Measurements from ENCODE around the gene MZT2A.
"Not testable (repeated sequence)": the region's sequence is repeated elsewhere in the genome, so short reads cannot be mapped to it uniquely, and the experiment has no call there.

Gene MZT2A

DNA sequence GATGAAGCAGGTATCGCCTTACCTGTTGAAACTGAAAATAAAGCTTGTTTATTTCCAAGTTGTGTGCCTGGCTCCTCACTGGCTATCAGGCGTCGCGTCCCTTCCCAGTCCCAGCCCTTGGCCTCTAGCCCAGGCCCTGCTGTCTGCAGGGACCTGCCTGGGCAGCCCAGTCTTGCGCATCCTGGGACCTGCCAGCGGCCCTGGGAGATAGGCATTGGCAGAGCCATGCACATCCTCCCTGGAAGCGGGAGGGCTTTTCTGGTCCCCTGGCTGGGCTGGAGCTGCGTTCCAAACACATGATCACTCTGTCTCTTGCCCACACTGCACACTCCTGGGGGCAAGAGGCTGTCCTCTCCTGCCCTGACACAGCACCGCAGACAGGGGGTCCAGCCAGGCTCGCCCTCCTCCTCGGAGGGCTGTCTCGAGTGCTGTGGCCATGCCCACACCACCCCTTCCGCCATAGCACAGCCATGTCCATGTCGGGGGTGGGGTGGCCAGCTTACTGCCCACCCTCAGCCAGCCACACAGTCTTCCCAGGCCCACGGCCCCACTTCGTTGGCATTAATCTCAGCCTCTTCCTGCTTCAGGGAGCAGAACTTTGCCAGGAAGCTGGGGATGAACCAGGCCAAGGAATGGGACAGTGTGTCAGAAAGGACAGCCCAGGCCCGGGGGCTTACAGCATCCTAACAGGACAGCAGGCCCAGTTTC, 41.6 kb upstream of the MZT2A start:
- DNase-seq; H3K9me3 ChIP-seq (ENCODE audit: control extremely low read depth in 1 of 5, control insufficient read depth in 4 of 5, insufficient read depth in 2 of 5, low read depth in 1 of 5, low read length in 4 of 5); H3K4me3 ChIP-seq (ENCODE audit: control insufficient read depth in 1 of 7, extremely low read depth in 1 of 7, insufficient read depth in 4 of 7, low read depth in 2 of 7, low read length in 6 of 7); H3K4me1 ChIP-seq (ENCODE audit: control extremely low read depth in 1 of 4, control insufficient read depth in 4 of 4, insufficient read depth in 4 of 4, low read length in 3 of 4); H3K27ac ChIP-seq (ENCODE audit: insufficient read depth in 1 of 2, low read depth in 1 of 2, low read length in 2 of 2, poor library complexity in 1 of 2, severe bottlenecking in 2 of 2); CTCF ChIA-PET; H3K36me3 ChIP-seq (ENCODE audit: control insufficient read depth in 4 of 4, insufficient read depth in 4 of 4, low read length in 3 of 4); H3K27me3 ChIP-seq (replicated peaks in 2 of 5; ENCODE audit: control insufficient read depth in 4 of 5, insufficient read depth in 5 of 5, low read length in 4 of 5); POLR2A ChIA-PET: not testable (repeated sequence)
- WGBS (ENCODE audit: insufficient coverage): 93% methylated on average over 9 of the region's 17 CpGs

GRCh38 chr2:131532723-131533608, 40.8 kb upstream of the MZT2A start:
- H3K9me3 ChIP-seq (ENCODE audit: control extremely low read depth in 1 of 5, control insufficient read depth in 4 of 5, insufficient read depth in 2 of 5, low read depth in 1 of 5, low read length in 4 of 5); H3K27ac ChIP-seq (ENCODE audit: insufficient read depth in 1 of 2, low read depth in 1 of 2, low read length in 2 of 2, poor library complexity in 1 of 2, severe bottlenecking in 2 of 2); DNase-seq; CTCF ChIA-PET; POLR2A ChIA-PET; H3K4me3 ChIP-seq (ENCODE audit: control insufficient read depth in 1 of 7, extremely low read depth in 1 of 7, insufficient read depth in 4 of 7, low read depth in 2 of 7, low read length in 6 of 7); H3K36me3 ChIP-seq (ENCODE audit: control insufficient read depth in 4 of 4, insufficient read depth in 4 of 4, low read length in 3 of 4); H3K4me1 ChIP-seq (ENCODE audit: control extremely low read depth in 1 of 4, control insufficient read depth in 4 of 4, insufficient read depth in 4 of 4, low read length in 3 of 4): not testable (repeated sequence)
- peaks cover 0 to 15% (median 3%) of the 10 kb centered on the region in 5 experiments for H3K27me3 ChIP-seq (replicated peaks in 2 of 5; ENCODE audit: control insufficient read depth in 4 of 5, insufficient read depth in 5 of 5, low read length in 4 of 5)
- 97% methylated on average over 13 of the region's 23 CpGs for WGBS (ENCODE audit: insufficient coverage)

- DNase-seq; CTCF ChIA-PET; H3K27ac ChIP-seq (ENCODE audit: insufficient read depth in 1 of 2, low read depth in 1 of 2, low read length in 2 of 2, poor library complexity in 1 of 2, severe bottlenecking in 2 of 2); H3K9me3 ChIP-seq (ENCODE audit: control extremely low read depth in 1 of 5, control insufficient read depth in 4 of 5, insufficient read depth in 2 of 5, low read depth in 1 of 5, low read length in 4 of 5); POLR2A ChIA-PET; H3K4me3 ChIP-seq (ENCODE audit: control insufficient read depth in 1 of 7, extremely low read depth in 1 of 7, insufficient read depth in 4 of 7, low read depth in 2 of 7, low read length in 6 of 7); H3K4me1 ChIP-seq (ENCODE audit: control extremely low read depth in 1 of 4, control insufficient read depth in 4 of 4, insufficient read depth in 4 of 4, low read length in 3 of 4); H3K36me3 ChIP-seq (ENCODE audit: control insufficient read depth in 4 of 4, insufficient read depth in 4 of 4, low read length in 3 of 4): not testable (repeated sequence)
- H3K27me3 ChIP-seq (replicated peaks in 2 of 5; ENCODE audit: control insufficient read depth in 4 of 5, insufficient read depth in 5 of 5, low read length in 4 of 5): peaks cover 0 to 22% (median 3%) of the 10 kb centered on the region in 5 experiments
- WGBS (ENCODE audit: insufficient coverage): no CpG with 5 or more reads among the region's 11 CpGs
These were observed 39.5 kb upstream of the MZT2A start for GRCh38 chr2:131531547-131532185.

- CTCF ChIA-PET; H3K36me3 ChIP-seq (ENCODE audit: control insufficient read depth in 4 of 4, insufficient read depth in 4 of 4, low read length in 3 of 4); H3K9me3 ChIP-seq (ENCODE audit: control extremely low read depth in 1 of 5, control insufficient read depth in 4 of 5, insufficient read depth in 2 of 5, low read depth in 1 of 5, low read length in 4 of 5); H3K27ac ChIP-seq (ENCODE audit: insufficient read depth in 1 of 2, low read depth in 1 of 2, low read length in 2 of 2, poor library complexity in 1 of 2, severe bottlenecking in 2 of 2); POLR2A ChIA-PET; H3K4me1 ChIP-seq (ENCODE audit: control extremely low read depth in 1 of 4, control insufficient read depth in 4 of 4, insufficient read depth in 4 of 4, low read length in 3 of 4); DNase-seq; H3K4me3 ChIP-seq (ENCODE audit: control insufficient read depth in 1 of 7, extremely low read depth in 1 of 7, insufficient read depth in 4 of 7, low read depth in 2 of 7, low read length in 6 of 7): not testable (repeated sequence)
- peaks cover 0 to 22% (median 3%) of the 10 kb centered on the region in 5 experiments for H3K27me3 ChIP-seq (replicated peaks in 2 of 5; ENCODE audit: control insufficient read depth in 4 of 5, insufficient read depth in 5 of 5, low read length in 4 of 5)
- WGBS (ENCODE audit: insufficient coverage): 91% methylated on average over 5 of the region's 22 CpGs
These were observed 38.6 kb upstream of the MZT2A start for GRCh38 chr2:131530626-131531344.

- H3K4me3 ChIP-seq (ENCODE audit: control insufficient read depth in 1 of 7, extremely low read depth in 1 of 7, insufficient read depth in 4 of 7, low read depth in 2 of 7, low read length in 6 of 7); H3K27ac ChIP-seq (ENCODE audit: insufficient read depth in 1 of 2, low read depth in 1 of 2, low read length in 2 of 2, poor library complexity in 1 of 2, severe bottlenecking in 2 of 2); CTCF ChIA-PET; H3K9me3 ChIP-seq (ENCODE audit: control extremely low read depth in 1 of 5, control insufficient read depth in 4 of 5, insufficient read depth in 2 of 5, low read depth in 1 of 5, low read length in 4 of 5); DNase-seq; H3K36me3 ChIP-seq (ENCODE audit: control insufficient read depth in 4 of 4, insufficient read depth in 4 of 4, low read length in 3 of 4); POLR2A ChIA-PET; H3K4me1 ChIP-seq (ENCODE audit: control extremely low read depth in 1 of 4, control insufficient read depth in 4 of 4, insufficient read depth in 4 of 4, low read length in 3 of 4): not testable (repeated sequence)
- whole genome bisulfite sequencing (ENCODE audit: insufficient coverage): no CpG with 5 or more reads among the region's 5 CpGs
- H3K27me3 ChIP-seq (replicated peaks in 2 of 5; ENCODE audit: control insufficient read depth in 4 of 5, insufficient read depth in 5 of 5, low read length in 4 of 5): peaks cover 0 to 26% (median 3%) of the 10 kb centered on the region in 5 experiments
These were observed 37.8 kb upstream of the MZT2A start for GRCh38 chr2:131529864-131530445.

- 59% methylated on average over 19 of the region's 26 CpGs for WGBS (ENCODE audit: insufficient coverage)
- DNase-seq; H3K4me1 ChIP-seq (ENCODE audit: control extremely low read depth in 1 of 4, control insufficient read depth in 4 of 4, insufficient read depth in 4 of 4, low read length in 3 of 4); CTCF ChIA-PET; POLR2A ChIA-PET; H3K36me3 ChIP-seq (ENCODE audit: control insufficient read depth in 4 of 4, insufficient read depth in 4 of 4, low read length in 3 of 4); H3K9me3 ChIP-seq (ENCODE audit: control extremely low read depth in 1 of 5, control insufficient read depth in 4 of 5, insufficient read depth in 2 of 5, low read depth in 1 of 5, low read length in 4 of 5); H3K27ac ChIP-seq (ENCODE audit: insufficient read depth in 1 of 2, low read depth in 1 of 2, low read length in 2 of 2, poor library complexity in 1 of 2, severe bottlenecking in 2 of 2); H3K4me3 ChIP-seq (ENCODE audit: control insufficient read depth in 1 of 7, extremely low read depth in 1 of 7, insufficient read depth in 4 of 7, low read depth in 2 of 7, low read length in 6 of 7): not testable (repeated sequence)
- H3K27me3 ChIP-seq (replicated peaks in 2 of 5; ENCODE audit: control insufficient read depth in 4 of 5, insufficient read depth in 5 of 5, low read length in 4 of 5): peaks cover 0 to 26% (median 3%) of the 10 kb centered on the region in 5 experiments
These were observed 37.0 kb upstream of the MZT2A start for GRCh38 chr2:131528981-131529863.

Measured in common myeloid progenitor, CD34-positive (primary cell).